Activated B cell treated with CpG ODN at 0.5 μM for 24 hours (primary cell): ENCODE data around the gene FOXL1. TPM values are rescaled to one million over a fixed set of nuclear protein-coding genes. Genes with fewer than 3 reads are reported as not detected.

Experiments
- ATAC-seq: fragments of 200-7000 bp; cut with Tn5 transposase; one replicate; pipeline ENCODE4 v1.10.0; 2021; ENCODE audit warnings: low read depth, mild to moderate bottlenecking, moderate library complexity
- CTCF ChIA-PET: fragments of 350-600 bp; sonication (Branson Sonifier 250); formaldehyde crosslinking; loops from one replicate; lab custom pipeline; 2021; ENCODE audit warnings: antibody characterized with exemption; lab: Charles Lee
- POLR2A ChIA-PET: fragments of 350-600 bp; sonication (Branson Sonifier 250); formaldehyde crosslinking; loops from one replicate; lab custom pipeline; 2021; ENCODE audit warnings: antibody characterized with exemption; lab: Charles Lee
- DNase-seq: peaks from one replicate; pipeline ENCODE4 v3.0.0; 2022
- H3K27ac Mint-ChIP-seq: one replicate; pipeline ENCODE4 v1.8.0; 2020; ENCODE audit warnings: mixed read lengths
- H3K27me3 Mint-ChIP-seq: one replicate; pipeline ENCODE4 v1.8.0; 2021; ENCODE audit warnings: mixed read lengths
- H3K36me3 Mint-ChIP-seq: one replicate; pipeline ENCODE4 v1.8.0; 2021; ENCODE audit warnings: low read depth, mixed read lengths
- H3K4me1 Mint-ChIP-seq: one replicate; pipeline ENCODE4 v1.8.0; 2021; ENCODE audit warnings: mixed read lengths
- H3K4me3 Mint-ChIP-seq: one replicate; pipeline ENCODE4 v1.8.0; 2020; ENCODE audit warnings: mild to moderate bottlenecking, mixed read lengths
- H3K9me3 Mint-ChIP-seq: one replicate; pipeline ENCODE4 v1.8.0; 2020; ENCODE audit warnings: mixed read lengths
- CTCF ChIP-seq: fragments of 200-600 bp; IDR thresholded peaks from one replicate; pipeline ENCODE4 v1.8.0; 2022; ENCODE audit warnings: antibody characterized with exemption, mild to moderate bottlenecking
- intact Hi-C: fragments of 100-400 bp; cut with micrococcal nuclease; formaldehyde crosslinking; loops from one replicate; pipeline ENCODE4 v1.15.1; 2024
- total RNA-seq: library from RNA; stranded (reverse); gene quantifications from 2 replicates; pipeline ENCODE4 v1.2.3, GENCODE V29; 2022

Gene FOXL1
- total RNA-seq, 1 donor from 2014 or later: not detected

DNA sequence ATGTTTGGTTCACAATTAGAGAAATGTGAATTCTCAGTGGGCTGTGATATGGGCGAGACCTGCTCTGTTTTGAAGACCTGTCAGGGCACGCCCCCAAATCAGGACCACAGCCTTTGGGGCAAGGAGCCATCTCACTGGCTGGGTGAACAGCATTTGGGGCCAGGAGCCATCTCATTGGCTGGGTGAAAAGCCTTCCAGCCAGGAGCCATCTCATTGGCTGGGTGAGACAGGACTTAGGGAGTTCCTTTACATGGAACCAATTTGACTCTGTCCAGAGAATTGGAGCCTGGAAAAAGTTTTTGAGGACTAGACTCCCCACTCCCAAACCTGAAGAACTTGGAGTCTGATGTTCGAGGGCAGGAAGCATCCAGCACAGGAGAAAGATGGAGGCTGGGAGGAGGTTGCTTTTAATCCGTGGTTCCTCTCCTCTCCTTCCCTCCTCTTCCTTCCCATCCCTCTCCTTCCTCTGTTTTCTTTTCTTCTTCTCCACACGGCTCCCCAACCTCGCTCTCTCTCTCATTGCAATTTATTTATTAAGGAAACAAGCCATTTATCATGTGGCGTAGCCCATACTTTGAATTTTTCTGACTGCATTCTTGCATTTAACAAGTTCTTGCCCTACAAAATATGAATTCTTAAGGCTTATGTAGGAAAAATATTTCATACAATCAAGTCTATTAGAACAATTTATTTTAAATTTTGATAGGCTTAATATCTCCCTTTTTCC, 19.7 kb downstream of the FOXL1 start:
- H3K36me3 Mint-ChIP-seq: no peaks in the 10 kb centered on the region

GRCh38 chr16:86598607-86599565, 20.5 kb downstream of the FOXL1 start:
- Mint-ChIP-seq H3K9me3 (no peaks in the 10 kb centered on the region), H3K27ac (no peak overlapping the region), H3K4me1 (no peaks in the 10 kb centered on the region), H3K36me3 (no peaks in the 10 kb centered on the region), H3K27me3 (peaks cover 45% of the 10 kb centered on the region), H3K4me3 (no peak overlapping the region)
- no peak for ATAC-seq
- TF ChIP-seq CTCF: no peak
- POLR2A ChIA-PET: no interaction called here
- no peak for DNase-seq
- CTCF ChIA-PET: no interaction called here
- intact Hi-C loops: no loop called here

More for the DNA sequence above, 19.7 kb downstream of the FOXL1 start:
- no peak overlapping the region for H3K27ac Mint-ChIP-seq
- no peaks in the 10 kb centered on the region for H3K9me3 Mint-ChIP-seq
- ChIA-PET POLR2A (no interaction called here), CTCF (no interaction called here)
- intact Hi-C loops: no loop called here
- H3K27me3 Mint-ChIP-seq: peaks cover 53% of the 10 kb centered on the region
- no peak overlapping the region for H3K4me3 Mint-ChIP-seq
- no peak for TF ChIP-seq CTCF
- no peaks in the 10 kb centered on the region for H3K4me1 Mint-ChIP-seq
- DNase-seq (no peak), ATAC-seq (no peak)

DNA sequence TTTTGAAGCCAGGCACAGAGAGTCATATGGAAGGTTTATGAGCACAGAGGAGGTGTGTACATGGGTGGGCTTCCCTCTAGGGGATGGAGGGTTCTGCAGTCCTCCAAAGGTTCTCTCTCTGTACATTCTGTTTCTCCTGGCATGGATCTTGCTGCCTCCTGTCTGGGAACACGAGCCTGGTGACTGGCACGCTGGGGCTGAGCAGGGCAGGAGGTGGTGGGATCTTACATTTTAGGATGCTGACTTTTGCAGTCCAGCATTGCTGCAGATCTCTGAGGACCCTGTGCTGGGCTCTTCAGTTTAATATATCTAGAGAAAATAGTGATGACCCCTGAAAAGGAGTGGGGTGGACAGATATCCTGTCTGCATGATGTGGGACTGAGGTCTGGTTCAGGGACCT, 23.0 kb downstream of the FOXL1 start:
- ATAC-seq (no peak), DNase-seq (no peak)
- Mint-ChIP-seq H3K4me1 (peaks cover 10% of the 10 kb centered on the region), H3K4me3 (no peak overlapping the region), H3K36me3 (peaks cover 4% of the 10 kb centered on the region), H3K9me3 (no peaks in the 10 kb centered on the region), H3K27ac (no peak overlapping the region), H3K27me3 (peaks cover 32% of the 10 kb centered on the region)
- TF ChIP-seq CTCF: no peak
- ChIA-PET POLR2A (no interaction called here), CTCF (no interaction called here)
- intact Hi-C loops: no loop called here

DNA sequence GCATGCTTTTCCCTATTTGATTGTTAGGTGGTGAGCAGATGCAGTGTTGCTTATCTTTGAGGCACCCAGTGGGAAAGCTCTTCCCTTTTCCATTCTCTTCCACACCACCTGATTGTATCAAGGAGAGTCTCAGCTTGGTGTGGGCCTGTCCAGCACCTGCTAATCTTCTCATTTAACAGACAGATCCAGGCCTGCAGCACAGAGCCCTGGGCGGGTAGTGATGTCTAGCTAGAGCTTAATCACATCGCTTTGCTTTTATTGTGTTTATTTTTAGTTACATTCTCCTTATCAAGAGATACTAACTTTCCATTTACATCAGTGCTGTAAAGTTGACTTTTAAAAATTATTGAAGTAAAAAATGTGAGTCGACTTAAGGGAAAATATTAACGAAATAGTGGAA, 24.2 kb downstream of the FOXL1 start:
- no peak overlapping the region for H3K4me3 Mint-ChIP-seq
- ChIA-PET CTCF (no interaction called here), POLR2A (no interaction called here)
- H3K9me3 Mint-ChIP-seq: no peaks in the 10 kb centered on the region
- H3K27me3 Mint-ChIP-seq: peaks cover 30% of the 10 kb centered on the region
- TF ChIP-seq CTCF: no peak
- DNase-seq (no peak), ATAC-seq (no peak)
- peaks cover 4% of the 10 kb centered on the region for H3K36me3 Mint-ChIP-seq
- H3K27ac Mint-ChIP-seq: no peak overlapping the region
- peaks cover 10% of the 10 kb centered on the region for H3K4me1 Mint-ChIP-seq
- intact Hi-C loops: no loop called here
